ENCODE results near the gene C2CD2L. TPM values are rescaled to one million over a fixed set of nuclear protein-coding genes. Genes with fewer than 3 reads are reported as not detected.

Gene C2CD2L
- total RNA-seq, 2 experiments from 2014 or later, result 14.2 to 17.7 TPM

GRCh38 chr11:119113716-119114115 lies 6.6 kb downstream of the C2CD2L start:
- ChIA-PET CTCF (no interaction called here), POLR2A (interaction anchor here (0.8 kb wide), 1 partner anchor 65 kb away, joined by 3 read pairs; no protein-coding TSS in a partner anchor)
- Mint-ChIP-seq H3K4me3 (no peak overlapping the region), H3K4me1 (ENCODE audit: low read depth) (peaks cover 39% of the 10 kb centered on the region), H3K9me3 (no peaks in the 10 kb centered on the region), H3K27me3 (no peaks in the 10 kb centered on the region), H3K36me3 (ENCODE audit: low read depth) (peaks cover 45% of the 10 kb centered on the region), H3K27ac (peak overlapping the region; percentile 56)
- intact Hi-C loops (cut with micrococcal nuclease), result no loop called here
- TF ChIP-seq CTCF (IDR thresholded peaks at IDR 0.05), result no peak
- no peak for DNase-seq
- ATAC-seq, result no peak

- ChIA-PET POLR2A (interaction anchor here (0.8 to 2.9 kb wide), 2 partner anchors 8 to 66 kb away, joined by 3 to 19 read pairs; partner anchors contain the start of gene C2CD2L), CTCF (interaction anchor here (1.9 kb wide), 1 partner anchor 82 kb away, joined by 7 read pairs; no protein-coding TSS in a partner anchor)
- no peak for DNase-seq
- TF ChIP-seq CTCF (IDR thresholded peaks at IDR 0.05), result no peak
- H3K4me1 Mint-ChIP-seq (ENCODE audit: low read depth), result peaks cover 33% of the 10 kb centered on the region
- intact Hi-C loops (cut with micrococcal nuclease), result no loop called here
- H3K36me3 Mint-ChIP-seq (ENCODE audit: low read depth), result peaks cover 45% of the 10 kb centered on the region
- H3K27ac Mint-ChIP-seq, result peak overlapping the region; percentile 96
- ATAC-seq, result no peak
- no peak overlapping the region for H3K4me3 Mint-ChIP-seq
- no peaks in the 10 kb centered on the region for H3K9me3 Mint-ChIP-seq
- no peaks in the 10 kb centered on the region for H3K27me3 Mint-ChIP-seq
Observed at GRCh38 chr11:119114351-119114750, 7.2 kb downstream of the C2CD2L start.

- Mint-ChIP-seq H3K9me3 (no peaks in the 10 kb centered on the region), H3K36me3 (ENCODE audit: low read depth) (peaks cover 43% of the 10 kb centered on the region), H3K27ac (peak overlapping the region; percentile 96), H3K4me3 (peak overlapping the region; percentile 73), H3K4me1 (ENCODE audit: low read depth) (peaks cover 28% of the 10 kb centered on the region), H3K27me3 (no peaks in the 10 kb centered on the region)
- ChIA-PET POLR2A (interaction anchor here (0.9 to 2.9 kb wide), 9 partner anchors 10 to 222 kb away, joined by 3 to 19 read pairs (median 4); partner anchors contain the start of genes C2CD2L, HMBS and TRAPPC4), CTCF (interaction anchor here (0.8 to 1.9 kb wide), 4 partner anchors 9 to 207 kb away, joined by 3 to 7 read pairs (median 4); partner anchors contain the start of gene C2CD2L)
- intact Hi-C loops (cut with micrococcal nuclease), result no loop called here
- no peak for TF ChIP-seq CTCF (IDR thresholded peaks at IDR 0.05)
- DNase-seq, result peak; percentile 52
- peak; percentile 71 for ATAC-seq
Observed at GRCh38 chr11:119115484-119116234, 8.5 kb downstream of the C2CD2L start.

GRCh38 chr11:119116235-119116594 lies 9.1 kb downstream of the C2CD2L start:
- intact Hi-C loops (cut with micrococcal nuclease), result no loop called here
- Mint-ChIP-seq H3K4me1 (ENCODE audit: low read depth) (peaks cover 31% of the 10 kb centered on the region), H3K9me3 (no peaks in the 10 kb centered on the region), H3K27ac (peak overlapping the region; percentile 96), H3K36me3 (ENCODE audit: low read depth) (peaks cover 41% of the 10 kb centered on the region), H3K4me3 (peak overlapping the region; percentile 73), H3K27me3 (no peaks in the 10 kb centered on the region)
- DNase-seq, result no peak
- ATAC-seq, result no peak
- TF ChIP-seq CTCF (IDR thresholded peaks at IDR 0.05), result no peak
- ChIA-PET CTCF (interaction anchor here (0.8 kb wide), 1 partner anchor 207 kb away, joined by 3 read pairs; no protein-coding TSS in a partner anchor), POLR2A (interaction anchor here (0.6 to 2.9 kb wide), 9 partner anchors 10 to 119 kb away, joined by 3 to 19 read pairs (median 3); partner anchors contain the start of genes C2CD2L, CENATAC and TRAPPC4)

- TF ChIP-seq CTCF (IDR thresholded peaks at IDR 0.05), result no peak
- H3K36me3 Mint-ChIP-seq (ENCODE audit: low read depth), result peaks cover 40% of the 10 kb centered on the region
- H3K27me3 Mint-ChIP-seq, result no peaks in the 10 kb centered on the region
- no peaks in the 10 kb centered on the region for H3K9me3 Mint-ChIP-seq
- H3K4me3 Mint-ChIP-seq, result peak overlapping the region; percentile 73
- no peak for DNase-seq
- ChIA-PET POLR2A (interaction anchor here (0.6 to 2.9 kb wide), 7 partner anchors 10 to 119 kb away, joined by 3 to 19 read pairs (median 3); partner anchors contain the start of genes C2CD2L, CENATAC and TRAPPC4), CTCF (no interaction called here)
- H3K4me1 Mint-ChIP-seq (ENCODE audit: low read depth), result peaks cover 31% of the 10 kb centered on the region
- no peak for ATAC-seq
- H3K27ac Mint-ChIP-seq, result peak overlapping the region; percentile 61
- intact Hi-C loops (cut with micrococcal nuclease), result no loop called here
Observed at GRCh38 chr11:119116601-119117000, 9.5 kb downstream of the C2CD2L start.

Measured in activated CD8-positive, alpha-beta T cell treated with anti-CD3 and anti-CD28 coated beads for 36 hours (primary cell).